Spleen (tissue), 11 donors: ENCODE results near the gene SEPTIN5. TPM values are rescaled to one million over a fixed set of nuclear protein-coding genes. Genes with fewer than 3 reads are reported as not detected.
A peak's percentile ranks its signal among the peaks of the same experiment; 100 is the strongest.

Experiments used
- DNase-seq: peaks from one replicate; pipeline ENCODE4 v3.0.0-alpha.2; 2020
- H3K27ac ChIP-seq, 8 donors: fragments of 200-600 bp; sonication (generic) in 7 of 8; 1 replicate in 4 of 8; 2 replicates in 4 of 8; pipeline versions ENCODE4 v1.5.0 to v1.8.0; 2016 to 2021; ENCODE audit warnings: inconsistent platforms in 4 of 8, mild to moderate bottlenecking in 4 of 8, moderate library complexity in 1 of 8
- H3K27me3 ChIP-seq, 7 donors: fragments of 200-600 bp; sonication (generic) in 6 of 7; replicated peaks in 1 of 7; 1 replicate in 4 of 7; 2 replicates in 3 of 7; pipeline versions ENCODE4 v1.5.0 to v1.8.0; 2016 to 2021; ENCODE audit warnings: inconsistent platforms in 3 of 7, mild to moderate bottlenecking in 1 of 7
- H3K36me3 ChIP-seq, 6 donors: fragments of 200-600 bp; sonication (generic) in 5 of 6; 1 replicate in 4 of 6; 2 replicates in 2 of 6; pipeline versions ENCODE4 v1.5.0 to v1.8.0; 2016 to 2021; ENCODE audit warnings: inconsistent platforms in 2 of 6
- H3K4me1 ChIP-seq, 6 donors: fragments of 200-600 bp; sonication (generic) in 5 of 6; 1 replicate in 3 of 6; 2 replicates in 3 of 6; pipeline versions ENCODE4 v1.5.0 to v1.8.0; 2016 to 2021; ENCODE audit warnings: inconsistent platforms in 3 of 6
- H3K4me3 ChIP-seq, 8 donors: fragments of 200-600 bp; sonication (generic) in 7 of 8; 1 replicate in 4 of 8; 2 replicates in 4 of 8; pipeline versions ENCODE4 v1.5.0 to v1.8.0; 2016 to 2021; ENCODE audit warnings: inconsistent platforms in 4 of 8, mild to moderate bottlenecking in 4 of 8, moderate library complexity in 2 of 8
- H3K9me3 ChIP-seq, 8 donors: fragments of 200-600 bp; sonication (generic) in 7 of 8; 1 replicate in 4 of 8; 2 replicates in 4 of 8; pipeline versions ENCODE4 v1.5.0 to v1.8.0; 2016 to 2021; ENCODE audit warnings: inconsistent platforms in 4 of 8
- POLR2A ChIP-seq, 3 donors: fragments of 450-650 bp; IDR thresholded peaks; one replicate each; pipeline ENCODE4 v1.5.1; 2017; ENCODE audit warnings: antibody characterized with exemption in 3 of 3, mild to moderate bottlenecking in 1 of 3
- POLR2AphosphoS5 ChIP-seq, 3 donors: sonication (generic); formaldehyde crosslinking; IDR thresholded peaks; one replicate each; pipeline ENCODE4 v1.5.1; 2017; ENCODE audit warnings: antibody characterized with exemption in 3 of 3
- WGBS, 5 donors: extraction: QIAGEN DNeasy Blood & Tissue Kit in 3 of 5; methylation state at CpG; one replicate each; pipeline versions ENCODE4 v1.1.5 to v1.1.7; 2013 to 2018; 5-methylcytosine and 5-hydroxymethylcytosine counted together
- intact Hi-C: fragments of 100-400 bp; cut with DNase I; formaldehyde crosslinking; loops from one replicate; pipeline ENCODE4 v1.15.0; 2023; ENCODE audit warnings: low total_unique reads
- polyA plus RNA-seq, 3 donors: library from polyadenylated mRNA; stranded (reverse); fragments of 200-250 nt; gene quantifications; one replicate each; pipeline ENCODE4 v1.2.1, GENCODE V29; 2013
- total RNA-seq, 7 donors: library from RNA; depleted of rRNA in 3 of 7; stranded (reverse); fragments of >200 nt in 3 of 7; fragmentation: NEBNext Ultra II Directional in 4 of 7; extraction: Animal tissue kit (Norgen Biotek cat#: 25700) in 4 of 7; gene quantifications; one replicate each; pipeline versions ENCODE4 v1.1.0 to v1.2.1, GENCODE V29; 2016 to 2021
- TF ChIP-seq, protein P1 (sequence below), 11 experiments: fragments of 200-600 bp in 7 of 11; fragments of 450-650 bp in 4 of 11; sonication (generic) in 4 of 11; IDR thresholded peaks in 8 of 11; conservative IDR thresholded peaks in 3 of 11; 1 replicate in 7 of 11; 2 replicates in 4 of 11; pipeline versions ENCODE4 v1.4.0 to v1.8.0; 2016 to 2021; ENCODE audit warnings: antibody characterized with exemption in 11 of 11, inconsistent platforms in 4 of 11, mild to moderate bottlenecking in 1 of 11
- donor health status: healthy with polysubstance abuse.
- donor health status: DM: no; HTN: no; CAD: no; lungs with moderate emphysema.
- donor health status: DM: no; HTN: no; CAD: no.
- donor health status: Bipolar disorder and iron deficiency.
- donor health status: healthy.
- donor health status: DM: no; HTN: no; CAD: no.
- donor health status: DM: yes; HTN: yes; CAD: no.

The SEPTIN5 gene
- total and polyA plus RNA-seq, 10 donors, result 4.0 to 19.2 (median 11.8) TPM

DNA sequence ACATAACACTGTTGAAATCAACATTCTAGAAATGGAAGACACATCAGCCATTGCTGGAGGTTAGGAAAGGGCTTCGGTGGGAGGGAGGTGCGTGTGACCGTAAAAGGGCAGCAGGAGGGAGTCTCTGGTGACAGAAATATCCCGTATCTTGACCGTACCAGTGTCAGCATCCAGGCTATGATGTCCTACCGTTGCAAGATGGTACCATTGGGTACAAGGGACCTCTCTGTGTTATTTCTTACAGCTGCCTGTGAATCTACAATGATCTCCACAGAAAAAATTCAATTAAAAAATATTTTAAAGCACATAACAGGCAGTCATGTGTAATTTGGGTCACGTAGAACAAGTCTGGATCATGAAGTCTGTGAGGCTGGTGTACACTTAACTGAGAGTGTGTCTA, 27.4 kb upstream of the SEPTIN5 start:
- Histone ChIP-seq H3K4me3 (no peak overlapping the region), H3K27me3 (peaks cover 0 to 24% (median 0%) of the 10 kb centered on the region in 7 donors), H3K27ac (peak overlapping the region in 5 of 8 donors; percentile 54 to 80 (median 72)), H3K36me3 (no peaks in the 10 kb centered on the region), H3K4me1 (peaks cover 0 to 25% (median 2%) of the 10 kb centered on the region in 6 donors), H3K9me3 (no peaks in the 10 kb centered on the region)
- intact Hi-C loops, result no loop called here
- TF ChIP-seq, protein P1, sequence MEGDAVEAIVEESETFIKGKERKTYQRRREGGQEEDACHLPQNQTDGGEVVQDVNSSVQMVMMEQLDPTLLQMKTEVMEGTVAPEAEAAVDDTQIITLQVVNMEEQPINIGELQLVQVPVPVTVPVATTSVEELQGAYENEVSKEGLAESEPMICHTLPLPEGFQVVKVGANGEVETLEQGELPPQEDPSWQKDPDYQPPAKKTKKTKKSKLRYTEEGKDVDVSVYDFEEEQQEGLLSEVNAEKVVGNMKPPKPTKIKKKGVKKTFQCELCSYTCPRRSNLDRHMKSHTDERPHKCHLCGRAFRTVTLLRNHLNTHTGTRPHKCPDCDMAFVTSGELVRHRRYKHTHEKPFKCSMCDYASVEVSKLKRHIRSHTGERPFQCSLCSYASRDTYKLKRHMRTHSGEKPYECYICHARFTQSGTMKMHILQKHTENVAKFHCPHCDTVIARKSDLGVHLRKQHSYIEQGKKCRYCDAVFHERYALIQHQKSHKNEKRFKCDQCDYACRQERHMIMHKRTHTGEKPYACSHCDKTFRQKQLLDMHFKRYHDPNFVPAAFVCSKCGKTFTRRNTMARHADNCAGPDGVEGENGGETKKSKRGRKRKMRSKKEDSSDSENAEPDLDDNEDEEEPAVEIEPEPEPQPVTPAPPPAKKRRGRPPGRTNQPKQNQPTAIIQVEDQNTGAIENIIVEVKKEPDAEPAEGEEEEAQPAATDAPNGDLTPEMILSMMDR (IDR thresholded peaks at IDR 0.05 in 8 of 11, conservative IDR thresholded peaks at IDR 0.05 in 3 of 11), result no peak
- no peak for TF ChIP-seq POLR2AphosphoS5 (IDR thresholded peaks at IDR 0.05)
- no peak for TF ChIP-seq POLR2A (IDR thresholded peaks at IDR 0.05)
- peak; percentile 22 for DNase-seq
- WGBS, 5 donors, result 51 to 86% (median 70%) methylated on average over 7 of the region's 7 CpGs

DNA sequence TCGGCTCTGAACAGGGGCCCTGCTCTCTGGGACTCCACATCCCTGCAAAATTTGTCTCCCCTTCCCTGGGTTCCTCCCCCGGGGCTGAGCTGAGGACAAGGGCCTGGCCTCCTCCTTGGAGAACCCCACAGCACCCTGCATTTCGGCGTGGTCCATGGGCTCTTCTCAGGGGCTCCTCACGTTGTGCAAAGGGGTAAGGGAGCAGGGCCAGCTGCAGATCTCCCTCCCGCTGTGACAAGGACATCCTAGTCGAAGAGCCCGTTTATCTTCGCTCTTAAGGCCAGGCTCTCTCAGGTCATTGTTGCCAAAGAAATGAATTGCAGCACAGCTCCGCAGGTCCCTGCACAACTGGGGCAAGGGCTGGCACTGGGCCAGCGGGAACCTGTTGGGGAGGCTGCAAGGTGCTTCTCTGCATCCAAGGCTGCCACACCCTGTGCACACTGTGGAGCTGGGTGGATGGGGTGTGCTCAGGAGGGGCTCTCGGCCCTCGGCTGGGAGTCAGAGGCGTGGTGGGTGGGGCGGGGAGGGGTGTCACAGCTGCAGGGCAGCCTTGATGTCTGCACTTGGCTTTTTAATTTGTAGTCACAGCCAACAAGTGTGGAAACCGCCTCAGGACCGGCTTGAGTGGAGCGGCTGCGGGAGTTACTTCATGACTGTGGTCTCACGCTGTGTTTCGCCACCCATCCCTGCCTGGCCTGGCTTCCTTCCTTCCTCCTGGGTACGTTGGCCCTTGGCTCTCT, 26.6 kb upstream of the SEPTIN5 start:
- WGBS, 5 donors, result 42 to 77% (median 64%) methylated on average over 17 to 22 of the region's 22 CpGs
- Histone ChIP-seq H3K4me1 (peaks cover 0 to 25% (median 2%) of the 10 kb centered on the region in 6 donors), H3K27ac (peak overlapping the region in 6 of 8 donors; percentile 43 to 80 (median 64)), H3K9me3 (no peaks in the 10 kb centered on the region), H3K4me3 (peak overlapping the region in 2 of 8 donors; percentile 9 to 16), H3K36me3 (no peaks in the 10 kb centered on the region), H3K27me3 (peaks cover 0 to 24% (median 0%) of the 10 kb centered on the region in 7 donors)
- no peak for TF ChIP-seq POLR2A (IDR thresholded peaks at IDR 0.05)
- peak in 1 of 3 donors; percentile 26 for TF ChIP-seq POLR2AphosphoS5 (IDR thresholded peaks at IDR 0.05)
- peak; percentile 90 for DNase-seq
- intact Hi-C loops, result no loop called here

DNA sequence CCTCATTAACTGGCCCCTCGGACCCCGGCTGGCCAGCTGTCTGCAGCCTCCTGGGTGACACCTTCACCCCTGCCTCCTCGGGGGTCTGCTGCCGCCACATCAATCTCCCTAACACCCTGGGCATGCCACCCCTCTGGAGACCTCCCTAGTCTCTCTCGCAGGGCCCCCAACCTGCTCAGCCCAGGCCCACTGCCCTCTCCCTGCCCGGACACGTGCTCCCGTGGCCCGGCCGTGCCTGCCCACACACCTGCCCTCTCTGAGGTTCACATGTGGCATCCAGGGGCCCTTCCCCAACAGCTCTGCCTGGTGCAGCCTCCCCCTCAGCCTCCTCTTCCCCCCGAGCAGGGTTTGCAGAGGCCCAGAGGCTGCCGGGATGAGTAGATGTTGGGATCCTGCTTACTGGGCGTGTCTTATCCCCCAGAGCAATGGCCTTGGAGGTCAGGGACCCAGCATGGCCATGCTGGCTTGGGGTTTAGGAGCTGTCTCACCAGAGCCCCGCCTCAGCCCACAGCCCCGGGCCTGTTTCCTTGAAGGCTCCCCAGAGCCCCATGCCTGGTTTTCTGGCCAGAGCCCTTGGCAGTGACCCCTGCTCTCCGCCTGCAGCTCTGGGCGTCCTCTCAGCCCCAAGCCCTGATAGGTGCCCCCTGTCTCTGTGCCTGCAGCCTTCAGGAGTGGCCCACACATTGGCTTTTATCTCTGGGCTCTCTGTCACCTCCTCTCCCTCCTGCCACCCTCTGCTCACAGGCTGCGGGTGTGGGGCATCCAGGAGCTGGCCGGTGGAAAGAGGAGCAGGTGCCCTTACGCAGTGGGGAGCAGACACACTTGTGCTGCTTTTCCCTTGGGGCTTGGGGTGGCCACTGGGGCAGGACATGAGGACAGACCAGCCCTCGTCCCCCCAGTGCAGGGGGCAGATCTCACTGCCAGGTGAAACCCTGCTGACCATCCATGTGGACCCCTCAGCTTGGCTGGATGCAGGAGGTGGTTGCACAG, 25.7 kb upstream of the SEPTIN5 start:
- 47 to 74% (median 62%) methylated on average over 20 to 21 of the region's 21 CpGs for WGBS, 5 donors
- Histone ChIP-seq H3K4me1 (peaks cover 0 to 25% (median 2%) of the 10 kb centered on the region in 6 donors), H3K4me3 (peak overlapping the region in 1 of 8 donors; percentile 9), H3K9me3 (no peaks in the 10 kb centered on the region), H3K27me3 (peaks cover 0 to 19% (median 0%) of the 10 kb centered on the region in 7 donors), H3K36me3 (no peaks in the 10 kb centered on the region), H3K27ac (peak overlapping the region in 6 of 8 donors; percentile 43 to 80 (median 64))
- DNase-seq, result peak; percentile 77
- intact Hi-C loops, result no loop called here
- no peak for TF ChIP-seq POLR2A (IDR thresholded peaks at IDR 0.05)
- no peak for TF ChIP-seq POLR2AphosphoS5 (IDR thresholded peaks at IDR 0.05)
- TF ChIP-seq, protein P1 (IDR thresholded peaks at IDR 0.05 in 8 of 11, conservative IDR thresholded peaks at IDR 0.05 in 3 of 11), result no peak

DNA sequence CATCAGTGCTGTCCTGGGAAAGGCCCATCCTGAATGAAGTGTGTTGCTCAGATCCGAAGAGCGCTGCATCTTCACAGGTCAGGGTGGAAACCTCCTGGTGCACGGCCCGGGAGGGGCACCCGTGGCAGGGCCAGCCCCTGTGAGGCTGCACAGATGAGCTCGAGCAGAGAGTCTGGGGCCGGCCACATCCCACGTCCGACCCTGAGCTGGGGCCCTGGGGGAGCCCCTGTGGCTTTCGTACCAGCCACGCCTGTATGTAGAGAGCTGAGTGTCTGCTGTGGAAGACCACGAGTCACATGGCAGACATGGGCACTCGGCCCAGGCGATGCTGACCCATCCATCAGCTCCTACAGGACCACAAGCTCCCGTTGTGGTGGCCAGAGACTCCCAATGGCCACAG, 24.9 kb upstream of the SEPTIN5 start:
- Histone ChIP-seq H3K27me3 (peaks cover 0 to 19% (median 0%) of the 10 kb centered on the region in 7 donors), H3K36me3 (no peaks in the 10 kb centered on the region), H3K27ac (peak overlapping the region in 1 of 8 donors; percentile 80), H3K4me3 (no peak overlapping the region), H3K9me3 (no peaks in the 10 kb centered on the region), H3K4me1 (peaks cover 0 to 25% (median 2%) of the 10 kb centered on the region in 6 donors)
- 42 to 68% (median 62%) methylated on average over 3 to 15 of the region's 15 CpGs for WGBS, 5 donors
- intact Hi-C loops, result no loop called here
- DNase-seq, result peak; percentile 65
- TF ChIP-seq POLR2AphosphoS5 (IDR thresholded peaks at IDR 0.05), result no peak
- no peak for TF ChIP-seq POLR2A (IDR thresholded peaks at IDR 0.05)
